GM12878 (cell line): ENCODE results near the gene ITSN1. TPM values are rescaled to one million over a fixed set of nuclear protein-coding genes. Genes with fewer than 3 reads are reported as not detected.

ENCODE experiments used
- ATAC-seq: fragments of 200-7000 bp; cut with Tn5 transposase; 3 replicates; pipeline ENCODE4 v1.9.1; 2020; ENCODE audit warnings: mild to moderate bottlenecking, moderate library complexity
- BruUV-seq: library from RNA; stranded (reverse); fragments of 400-500 nt; replicated peaks from 2 replicates; lab custom pipeline; 2021; lab: Mats Ljungman, UMichigan
- CTCF ChIA-PET: fragments of 300-600 bp; sonication (Branson Sonifier 250); formaldehyde crosslinking; extraction: SDS; loops from one replicate; lab custom pipeline; 2021; ENCODE audit warnings: inconsistent platforms; lab: Yijun Ruan, JAX
- POLR2A ChIA-PET: fragments of 350-600 bp; formaldehyde crosslinking; extraction: SDS; loops from one replicate; lab custom pipeline; 2021; ENCODE audit warnings: inconsistent platforms; lab: Charles Lee
- RAD21 ChIA-PET: fragments of 300-600 bp; sonication (Branson Sonifier 250); formaldehyde crosslinking; loops from one replicate; lab custom pipeline; 2023; ENCODE audit warnings: antibody characterized with exemption; ENCODE audit not compliant: unreplicated experiment; lab: Charles Lee
- SMC1A ChIA-PET: fragments of 300-600 bp; sonication (Branson Sonifier 250); formaldehyde crosslinking; loops from one replicate; lab custom pipeline; 2023; ENCODE audit not compliant: unreplicated experiment, uncharacterized antibody; lab: Charles Lee
- DNase-seq: peaks from one replicate; pipeline ENCODE4 v3.0.0-alpha.2; 2011; ENCODE audit warnings: low read depth, low spot score
- FAIRE-seq: peaks from 3 replicates; lab custom pipeline; 2011; peaks lifted over from hg19 to GRCh38; lab: Jason Lieb, UNC
- H2AFZ ChIP-seq: 2 replicates; pipeline ENCODE4 v1.6.0; 2011; ENCODE audit warnings: low read depth, low read length, control low read depth; ENCODE audit not compliant: control insufficient read depth
- H3K27ac ChIP-seq: 2 replicates; pipeline ENCODE4 v1.5.1; 2011; ENCODE audit warnings: control low read depth; ENCODE audit not compliant: control insufficient read depth, insufficient read depth
- H3K27me3 ChIP-seq, 2 experiments: replicated peaks in 1 of 2; 2 replicates each; pipeline versions ENCODE4 v1.6.0 to v1.6.1; 2011; ENCODE audit warnings: low read length in 1 of 2; ENCODE audit not compliant: control insufficient read depth in 2 of 2, insufficient read depth in 2 of 2
- H3K36me3 ChIP-seq, 2 experiments: 2 replicates each; pipeline ENCODE4 v1.5.1; 2011; ENCODE audit warnings: low read length in 1 of 2; ENCODE audit not compliant: control insufficient read depth in 2 of 2, insufficient read depth in 2 of 2
- H3K4me1 ChIP-seq: 2 replicates; pipeline ENCODE4 v1.6.1; 2011; ENCODE audit warnings: mild to moderate bottlenecking, low read length, moderate library complexity, mixed read lengths; ENCODE audit not compliant: control insufficient read depth, insufficient read depth
- H3K4me2 ChIP-seq: 2 replicates; pipeline ENCODE4 v1.6.0; 2011; ENCODE audit warnings: control low read depth; ENCODE audit not compliant: control insufficient read depth, insufficient read depth
- H3K4me3 ChIP-seq: fragments of 200-600 bp; sonication (generic); 2 replicates; pipeline ENCODE4 v1.5.1; 2016
- H3K79me2 ChIP-seq: 2 replicates; pipeline ENCODE4 v1.6.0; 2011; ENCODE audit warnings: low read length; ENCODE audit not compliant: control insufficient read depth, insufficient read depth
- H3K9ac ChIP-seq: 2 replicates; pipeline ENCODE4 v1.8.0; 2011; ENCODE audit warnings: low read length, control low read depth, mixed read lengths; ENCODE audit not compliant: control insufficient read depth, insufficient read depth
- H3K9me3 ChIP-seq: replicated peaks from 3 replicates; pipeline ENCODE4 v1.5.1; 2011; ENCODE audit warnings: mild to moderate bottlenecking, low read length; ENCODE audit not compliant: control insufficient read depth, insufficient read depth
- H4K20me1 ChIP-seq: 2 replicates; pipeline ENCODE4 v1.6.0; 2011; ENCODE audit not compliant: control insufficient read depth, insufficient read depth
- ATF3 ChIP-seq: IDR thresholded peaks from 2 replicates; pipeline ENCODE4 v1.6.1; 2011; ENCODE audit warnings: low read depth, mild to moderate bottlenecking, low read length, moderate library complexity, borderline replicate concordance; ENCODE audit errors: extremely low read depth
- BMI1 ChIP-seq: fragments of 450-650 bp; IDR thresholded peaks from 2 replicates; pipeline ENCODE4 v1.6.1; 2016; ENCODE audit warnings: mild to moderate bottlenecking, moderate library complexity, borderline replicate concordance
- CHD2 ChIP-seq: IDR thresholded peaks from 2 replicates; pipeline ENCODE4 v1.6.1; 2011; ENCODE audit warnings: low read depth, low read length, improper control_type of control experiment, borderline replicate concordance
- CREB1 ChIP-seq: IDR thresholded peaks from 2 replicates; pipeline ENCODE4 v1.6.1; 2012; ENCODE audit warnings: low read depth, mild to moderate bottlenecking, inconsistent platforms
- IRF4 ChIP-seq: IDR thresholded peaks from 2 replicates; pipeline ENCODE4 v1.6.1; 2011; ENCODE audit warnings: low read depth, low read length
- JUND ChIP-seq: IDR thresholded peaks from 2 replicates; pipeline ENCODE4 v1.6.1; 2012; ENCODE audit warnings: low read depth, mild to moderate bottlenecking, low read length, improper control_type of control experiment, moderate library complexity
- KAT2A ChIP-seq: conservative IDR thresholded peaks from 2 replicates; pipeline ENCODE4 v1.6.1; 2011; ENCODE audit warnings: low read depth, low read length; ENCODE audit not compliant: control insufficient read depth
- NFYA ChIP-seq: IDR thresholded peaks from 2 replicates; pipeline ENCODE4 v1.6.1; 2011; ENCODE audit warnings: low read depth, mild to moderate bottlenecking, low read length, improper control_type of control experiment, borderline replicate concordance
- NR2F1 ChIP-seq: fragments of 450-650 bp; conservative IDR thresholded peaks from 2 replicates; pipeline ENCODE4 v1.6.1; 2017; ENCODE audit warnings: mild to moderate bottlenecking
- PAX8 ChIP-seq: fragments of 450-650 bp; IDR thresholded peaks from 2 replicates; pipeline ENCODE4 v1.6.1; 2017; ENCODE audit warnings: mild to moderate bottlenecking, moderate library complexity
- POLR2AphosphoS5 ChIP-seq: IDR thresholded peaks from 2 replicates; pipeline ENCODE4 v1.6.1; 2011; ENCODE audit warnings: mild to moderate bottlenecking, low read length, inconsistent platforms
- POU2F2 ChIP-seq: IDR thresholded peaks from 3 replicates; pipeline ENCODE4 v1.6.1; 2011; ENCODE audit warnings: low read depth, mild to moderate bottlenecking, low read length, borderline replicate concordance
- RCOR1 ChIP-seq: conservative IDR thresholded peaks from 2 replicates; pipeline ENCODE4 v1.6.1; 2012; ENCODE audit warnings: low read depth, low read length, improper control_type of control experiment
- TCF12 ChIP-seq: IDR thresholded peaks from 2 replicates; pipeline ENCODE4 v1.6.1; 2011; ENCODE audit warnings: low read depth, mild to moderate bottlenecking, low read length
- ZNF24 ChIP-seq: fragments of 450-650 bp; IDR thresholded peaks from 2 replicates; pipeline ENCODE4 v1.6.1; 2017; ENCODE audit warnings: antibody characterized with exemption, mild to moderate bottlenecking
- WGBS: methylation state at CpG from one replicate; pipeline ENCODE4 v1.1.6; 2016; ENCODE audit warnings: low lambda C conversion rate; ENCODE audit not compliant: insufficient replicate concordance, insufficient coverage; ENCODE audit errors: missing lambda C conversion rate; 5-methylcytosine and 5-hydroxymethylcytosine counted together
- in situ Hi-C: fragments of 300-500 bp; cut with MboI; formaldehyde crosslinking; loops from 9 replicates; pipeline ENCODE4 v1.14.3; 2018; ENCODE audit warnings: mixed read lengths
- intact Hi-C: fragments of 100-400 bp; cut with micrococcal nuclease; formaldehyde crosslinking; loops from one replicate; pipeline ENCODE4 v1.14.2; 2022; ENCODE audit not compliant: unreplicated experiment
- polyA plus RNA-seq, 11 experiments: library from polyadenylated mRNA; depleted of rRNA in 4 of 11; unstranded in 6 of 11; stranded (reverse) in 5 of 11; fragments of >200 nt; fragmentation: Nextera tagmentation in 4 of 11; fragmentation: Illumina TruSeq in 1 of 11; extraction: Ambion mirVana in 4 of 11; extraction: Trizol in 1 of 11; gene quantifications; 1 replicate in 1 of 11; 2 replicates in 10 of 11; pipeline versions ENCODE4 v1.2.1 to v1.2.3, GENCODE V29; 2011 to 2016; ENCODE audit warnings: inconsistent platforms in 2 of 11, missing spikeins in 2 of 11, low read depth in 1 of 11
- total RNA-seq, 4 experiments: library from RNA; depleted of rRNA in 3 of 4; stranded (reverse); fragments of >200 nt in 3 of 4; fragmentation: Illumina TruSeq in 1 of 4; extraction: Trizol in 1 of 4; gene quantifications; 2 replicates each; pipeline versions ENCODE4 v1.2.1 to v1.2.3, GENCODE V29; 2013 to 2021
- TF ChIP-seq, protein P1 (sequence below): fragments of 450-650 bp; formaldehyde crosslinking; IDR thresholded peaks from 2 replicates; pipeline ENCODE4 v1.5.0; 2022; ENCODE audit warnings: mild to moderate bottlenecking, missing genetic modification characterization
- TF ChIP-seq, protein P2 (sequence below): IDR thresholded peaks from 2 replicates; pipeline ENCODE4 v1.6.1; 2012; ENCODE audit warnings: low read length, inconsistent platforms

Gene ITSN1
- total and polyA plus RNA-seq, 10 of the 15 experiments (the other 5 are each of a cell fraction or from before 2014, with no cell fraction given): 0.89 to 10.6 (median 4.8) TPM

GRCh38 chr21:33754481-33754880 is 112.2 kb downstream of the ITSN1 start (continued):
- TF ChIP-seq PAX8 (no peak), BMI1 (no peak)

DNA sequence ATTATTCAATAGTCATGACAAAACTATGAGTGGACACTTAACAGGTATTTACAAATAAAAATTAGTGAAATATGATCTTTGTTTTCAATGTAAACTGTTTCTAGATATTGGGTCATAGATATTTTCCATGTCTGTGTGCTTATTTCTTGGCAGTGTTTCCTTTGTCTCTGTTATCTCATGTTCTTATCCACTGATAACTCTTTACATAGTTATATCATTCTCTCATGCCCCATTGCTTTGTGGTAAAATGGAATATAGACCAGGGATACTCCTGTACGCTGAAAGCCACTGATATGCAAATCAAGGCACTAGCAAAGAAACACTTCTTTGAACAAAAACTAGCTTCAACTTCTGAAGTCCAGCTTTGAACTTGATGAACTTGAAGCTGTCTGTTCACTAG is 113.1 kb downstream of the ITSN1 start:
- no peak for DNase-seq

More for the DNA sequence above, 113.1 kb downstream of the ITSN1 start:
- Histone ChIP-seq H4K20me1 (no peaks in the 10 kb centered on the region), H3K27ac (no peak overlapping the region), H3K4me3 (no peak overlapping the region), H3K36me3 (no peaks in the 10 kb centered on the region), H2AFZ (no peak overlapping the region), H3K4me1 (no peaks in the 10 kb centered on the region), H3K9me3 (no peaks in the 10 kb centered on the region), H3K4me2 (no peak overlapping the region)
- CTCF ChIA-PET: no interaction called here
- RAD21 ChIA-PET: no interaction called here
- TF ChIP-seq CREB1 (no peak), TCF12 (no peak), KAT2A (no peak), ZNF24 (no peak), NR2F1 (no peak), RCOR1 (no peak), POU2F2 (no peak), IRF4 (no peak), ATF3 (no peak), JUND (no peak), POLR2AphosphoS5 (no peak), CHD2 (no peak), NFYA (no peak)
- TF ChIP-seq, protein P1, sequence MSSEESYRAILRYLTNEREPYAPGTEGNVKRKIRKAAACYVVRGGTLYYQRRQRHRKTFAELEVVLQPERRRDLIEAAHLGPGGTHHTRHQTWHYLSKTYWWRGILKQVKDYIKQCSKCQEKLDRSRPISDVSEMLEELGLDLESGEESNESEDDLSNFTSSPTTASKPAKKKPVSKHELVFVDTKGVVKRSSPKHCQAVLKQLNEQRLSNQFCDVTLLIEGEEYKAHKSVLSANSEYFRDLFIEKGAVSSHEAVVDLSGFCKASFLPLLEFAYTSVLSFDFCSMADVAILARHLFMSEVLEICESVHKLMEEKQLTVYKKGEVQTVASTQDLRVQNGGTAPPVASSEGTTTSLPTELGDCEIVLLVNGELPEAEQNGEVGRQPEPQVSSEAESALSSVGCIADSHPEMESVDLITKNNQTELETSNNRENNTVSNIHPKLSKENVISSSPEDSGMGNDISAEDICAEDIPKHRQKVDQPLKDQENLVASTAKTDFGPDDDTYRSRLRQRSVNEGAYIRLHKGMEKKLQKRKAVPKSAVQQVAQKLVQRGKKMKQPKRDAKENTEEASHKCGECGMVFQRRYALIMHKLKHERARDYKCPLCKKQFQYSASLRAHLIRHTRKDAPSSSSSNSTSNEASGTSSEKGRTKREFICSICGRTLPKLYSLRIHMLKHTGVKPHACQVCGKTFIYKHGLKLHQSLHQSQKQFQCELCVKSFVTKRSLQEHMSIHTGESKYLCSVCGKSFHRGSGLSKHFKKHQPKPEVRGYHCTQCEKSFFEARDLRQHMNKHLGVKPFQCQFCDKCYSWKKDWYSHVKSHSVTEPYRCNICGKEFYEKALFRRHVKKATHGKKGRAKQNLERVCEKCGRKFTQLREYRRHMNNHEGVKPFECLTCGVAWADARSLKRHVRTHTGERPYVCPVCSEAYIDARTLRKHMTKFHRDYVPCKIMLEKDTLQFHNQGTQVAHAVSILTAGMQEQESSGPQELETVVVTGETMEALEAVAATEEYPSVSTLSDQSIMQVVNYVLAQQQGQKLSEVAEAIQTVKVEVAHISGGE (CRISPR knock-in tag): no peak
- TF ChIP-seq, protein P2, sequence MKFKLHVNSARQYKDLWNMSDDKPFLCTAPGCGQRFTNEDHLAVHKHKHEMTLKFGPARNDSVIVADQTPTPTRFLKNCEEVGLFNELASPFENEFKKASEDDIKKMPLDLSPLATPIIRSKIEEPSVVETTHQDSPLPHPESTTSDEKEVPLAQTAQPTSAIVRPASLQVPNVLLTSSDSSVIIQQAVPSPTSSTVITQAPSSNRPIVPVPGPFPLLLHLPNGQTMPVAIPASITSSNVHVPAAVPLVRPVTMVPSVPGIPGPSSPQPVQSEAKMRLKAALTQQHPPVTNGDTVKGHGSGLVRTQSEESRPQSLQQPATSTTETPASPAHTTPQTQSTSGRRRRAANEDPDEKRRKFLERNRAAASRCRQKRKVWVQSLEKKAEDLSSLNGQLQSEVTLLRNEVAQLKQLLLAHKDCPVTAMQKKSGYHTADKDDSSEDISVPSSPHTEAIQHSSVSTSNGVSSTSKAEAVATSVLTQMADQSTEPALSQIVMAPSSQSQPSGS: no peak
- TF ChIP-seq, all 136 proteins: peak for 0
- in situ Hi-C loops (no loop called here), intact Hi-C loops (no loop called here)
- FAIRE-seq: no peak
- SMC1A ChIA-PET: no interaction called here
- BruUV-seq: no TSS peak
- no peak overlapping the region for H3K9ac ChIP-seq
- no peaks in the 10 kb centered on the region for H3K27me3 ChIP-seq
- POLR2A ChIA-PET: no interaction called here
- no peak for ATAC-seq
- H3K79me2 ChIP-seq: no peaks in the 10 kb centered on the region
- 7% methylated on average over 1 of the region's 1 CpG for WGBS
